Measurements from ENCODE around the gene POGLUT3.

POGLUT3 gene

DNA sequence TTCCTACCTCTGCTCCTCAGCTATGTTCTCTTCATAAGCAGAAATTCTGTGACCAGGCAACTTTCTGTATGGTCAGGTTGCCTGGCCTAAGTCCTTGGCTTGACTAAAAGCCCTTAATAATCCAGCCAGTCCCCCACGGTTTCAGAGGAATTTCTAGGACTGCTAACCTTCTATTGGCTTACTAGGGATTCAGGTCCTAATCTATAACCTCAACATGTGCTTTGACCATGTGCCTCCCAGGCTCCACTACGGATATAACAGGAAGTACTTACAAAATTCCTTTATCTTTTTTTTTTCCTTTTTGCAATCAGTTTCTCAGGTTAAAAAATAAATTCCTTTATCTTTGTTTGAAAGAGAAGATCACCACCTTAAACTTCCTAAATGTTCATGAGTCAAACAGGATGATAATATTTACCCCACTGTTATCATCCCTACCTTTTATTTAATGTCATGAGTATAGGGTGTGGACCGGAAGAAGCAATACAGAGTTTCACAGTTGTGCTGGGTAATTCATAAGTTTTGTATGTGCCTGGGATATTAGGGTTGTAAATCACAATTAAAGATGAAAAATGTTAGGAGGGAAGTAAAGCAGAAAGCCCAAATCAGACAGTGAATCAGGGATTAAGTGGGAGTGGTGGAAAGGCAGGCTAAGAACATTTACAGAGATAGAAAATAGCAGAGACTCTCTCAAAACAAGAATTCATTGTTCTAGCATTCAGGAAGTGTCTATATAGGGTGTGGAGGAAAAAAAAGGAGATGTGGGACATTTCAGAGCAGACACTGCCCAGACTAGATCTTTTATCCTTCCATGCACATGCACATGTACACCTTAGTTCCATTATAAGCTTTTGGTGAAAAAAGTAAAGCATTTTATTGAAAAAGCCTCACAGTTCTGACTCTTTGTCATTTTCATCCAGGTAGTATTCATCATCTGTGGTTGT is 10.7 kb upstream of the POGLUT3 start:
- DNase-seq (ENCODE audit: low read depth, low spot score) = no peak
- in situ Hi-C loops (cut with HindIII; ENCODE audit: low sequenced_read_pairs) = no loop called here
- TF ChIP-seq, protein P1, sequence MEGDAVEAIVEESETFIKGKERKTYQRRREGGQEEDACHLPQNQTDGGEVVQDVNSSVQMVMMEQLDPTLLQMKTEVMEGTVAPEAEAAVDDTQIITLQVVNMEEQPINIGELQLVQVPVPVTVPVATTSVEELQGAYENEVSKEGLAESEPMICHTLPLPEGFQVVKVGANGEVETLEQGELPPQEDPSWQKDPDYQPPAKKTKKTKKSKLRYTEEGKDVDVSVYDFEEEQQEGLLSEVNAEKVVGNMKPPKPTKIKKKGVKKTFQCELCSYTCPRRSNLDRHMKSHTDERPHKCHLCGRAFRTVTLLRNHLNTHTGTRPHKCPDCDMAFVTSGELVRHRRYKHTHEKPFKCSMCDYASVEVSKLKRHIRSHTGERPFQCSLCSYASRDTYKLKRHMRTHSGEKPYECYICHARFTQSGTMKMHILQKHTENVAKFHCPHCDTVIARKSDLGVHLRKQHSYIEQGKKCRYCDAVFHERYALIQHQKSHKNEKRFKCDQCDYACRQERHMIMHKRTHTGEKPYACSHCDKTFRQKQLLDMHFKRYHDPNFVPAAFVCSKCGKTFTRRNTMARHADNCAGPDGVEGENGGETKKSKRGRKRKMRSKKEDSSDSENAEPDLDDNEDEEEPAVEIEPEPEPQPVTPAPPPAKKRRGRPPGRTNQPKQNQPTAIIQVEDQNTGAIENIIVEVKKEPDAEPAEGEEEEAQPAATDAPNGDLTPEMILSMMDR (IDR thresholded peaks at IDR 0.05; ENCODE audit: low read depth, low read length) = no peak
- no peak overlapping the region for H3K4me3 ChIP-seq (ENCODE audit: low read depth, low read length)

DNA sequence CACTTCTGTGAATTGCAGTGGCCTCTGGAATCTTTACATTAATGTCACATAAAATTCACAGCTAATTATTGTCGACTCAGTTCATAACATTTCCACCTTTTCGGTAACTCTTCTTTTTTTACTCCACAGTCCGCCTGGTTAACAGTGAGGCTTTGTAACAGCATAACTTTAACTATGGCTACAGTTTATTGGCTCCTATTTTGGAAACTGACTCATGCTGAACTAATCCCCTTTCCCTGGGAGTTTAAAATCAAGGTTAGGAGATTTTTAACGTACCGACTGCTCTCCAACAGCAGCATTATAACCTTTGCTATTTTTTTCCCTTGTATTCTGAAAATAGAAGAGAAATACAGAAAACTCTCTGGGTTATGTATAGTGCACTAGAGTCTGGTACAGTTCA is 3.2 kb upstream of the POGLUT3 start:
- TF ChIP-seq, protein P1 (IDR thresholded peaks at IDR 0.05; ENCODE audit: low read depth, low read length) = no peak
- no peak overlapping the region for H3K4me3 ChIP-seq (ENCODE audit: low read depth, low read length)
- in situ Hi-C loops (cut with HindIII; ENCODE audit: low sequenced_read_pairs) = no loop called here
- no peak for DNase-seq (ENCODE audit: low read depth, low spot score)

DNA sequence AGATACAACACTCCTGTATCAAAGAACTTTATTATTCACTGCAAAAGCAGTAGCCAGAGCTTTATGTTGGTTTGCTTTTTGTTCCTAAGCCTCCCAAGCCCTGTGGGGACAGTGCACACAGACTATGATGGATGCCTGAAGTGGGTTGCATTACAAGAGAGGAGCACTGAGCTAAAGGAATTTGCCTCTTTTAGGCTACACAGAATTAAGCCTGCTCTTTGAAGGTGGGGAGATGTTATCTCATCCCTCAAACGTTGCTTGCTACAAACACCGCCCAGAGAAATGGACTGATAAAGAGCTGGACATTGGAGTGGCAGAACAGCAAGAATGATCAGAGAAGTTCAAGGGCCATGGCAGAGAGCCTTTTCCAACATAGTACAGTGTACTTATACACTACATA is 2.5 kb upstream of the POGLUT3 start:
- in situ Hi-C loops (cut with HindIII; ENCODE audit: low sequenced_read_pairs) = no loop called here
- no peak overlapping the region for H3K4me3 ChIP-seq (ENCODE audit: low read depth, low read length)
- no peak for DNase-seq (ENCODE audit: low read depth, low spot score)
- TF ChIP-seq, protein P1 (IDR thresholded peaks at IDR 0.05; ENCODE audit: low read depth, low read length) = no peak

DNA sequence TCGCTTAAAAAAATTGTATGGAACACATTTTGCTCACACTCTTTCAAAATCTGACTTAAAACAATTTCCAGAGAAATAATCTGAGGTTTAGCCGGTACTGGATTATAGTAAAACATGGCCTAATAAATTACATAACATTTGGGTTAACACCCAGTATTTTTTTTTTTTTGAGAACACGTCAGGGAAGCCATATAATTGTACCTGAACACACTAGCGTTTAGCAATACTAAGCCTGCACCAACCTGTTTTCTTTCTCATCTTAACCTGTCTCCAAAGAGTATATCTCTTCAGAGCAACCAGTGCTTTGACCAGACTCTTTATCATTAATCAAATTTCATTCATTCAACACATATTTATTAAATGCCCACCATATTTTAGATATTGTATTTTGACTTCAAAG is 2.0 kb upstream of the POGLUT3 start:
- TF ChIP-seq, protein P1 (IDR thresholded peaks at IDR 0.05; ENCODE audit: low read depth, low read length) = no peak
- no peak for DNase-seq (ENCODE audit: low read depth, low spot score)
- in situ Hi-C loops (cut with HindIII; ENCODE audit: low sequenced_read_pairs) = no loop called here
- H3K4me3 ChIP-seq (ENCODE audit: low read depth, low read length) = no peak overlapping the region

DNA sequence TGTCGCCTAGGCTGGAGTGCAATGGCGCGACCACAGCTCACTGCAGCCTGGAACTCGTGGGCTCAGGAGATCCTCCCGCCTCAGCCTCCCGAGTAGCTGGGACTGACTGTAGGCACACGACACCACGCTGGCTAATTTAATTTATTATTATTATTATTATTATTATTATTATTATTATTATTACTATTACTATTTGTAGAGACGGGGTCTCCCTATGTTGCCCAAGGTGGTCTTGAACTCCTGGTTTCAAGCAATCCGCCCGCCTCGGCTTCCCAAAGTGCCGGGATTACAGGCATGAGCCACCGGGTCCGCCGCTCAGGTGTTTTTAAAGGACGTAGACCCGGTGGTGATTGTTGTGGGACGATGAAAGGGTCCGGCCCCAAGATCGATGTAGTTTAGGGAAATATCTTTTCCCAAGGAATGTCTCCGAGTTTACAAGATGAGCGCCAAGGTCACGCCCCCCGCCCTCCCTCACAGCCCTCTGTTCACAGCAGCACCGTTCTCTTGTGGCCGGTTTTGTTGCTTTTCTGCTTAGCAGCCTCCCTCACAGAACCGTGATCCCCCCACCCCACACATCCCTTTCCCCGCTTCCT is 728 bp upstream of the POGLUT3 start:
- TF ChIP-seq, protein P1 (IDR thresholded peaks at IDR 0.05; ENCODE audit: low read depth, low read length) = no peak
- in situ Hi-C loops (cut with HindIII; ENCODE audit: low sequenced_read_pairs) = no loop called here
- peak overlapping the region; percentile 53 for H3K4me3 ChIP-seq (ENCODE audit: low read depth, low read length)
- DNase-seq (ENCODE audit: low read depth, low spot score) = no peak

DNA sequence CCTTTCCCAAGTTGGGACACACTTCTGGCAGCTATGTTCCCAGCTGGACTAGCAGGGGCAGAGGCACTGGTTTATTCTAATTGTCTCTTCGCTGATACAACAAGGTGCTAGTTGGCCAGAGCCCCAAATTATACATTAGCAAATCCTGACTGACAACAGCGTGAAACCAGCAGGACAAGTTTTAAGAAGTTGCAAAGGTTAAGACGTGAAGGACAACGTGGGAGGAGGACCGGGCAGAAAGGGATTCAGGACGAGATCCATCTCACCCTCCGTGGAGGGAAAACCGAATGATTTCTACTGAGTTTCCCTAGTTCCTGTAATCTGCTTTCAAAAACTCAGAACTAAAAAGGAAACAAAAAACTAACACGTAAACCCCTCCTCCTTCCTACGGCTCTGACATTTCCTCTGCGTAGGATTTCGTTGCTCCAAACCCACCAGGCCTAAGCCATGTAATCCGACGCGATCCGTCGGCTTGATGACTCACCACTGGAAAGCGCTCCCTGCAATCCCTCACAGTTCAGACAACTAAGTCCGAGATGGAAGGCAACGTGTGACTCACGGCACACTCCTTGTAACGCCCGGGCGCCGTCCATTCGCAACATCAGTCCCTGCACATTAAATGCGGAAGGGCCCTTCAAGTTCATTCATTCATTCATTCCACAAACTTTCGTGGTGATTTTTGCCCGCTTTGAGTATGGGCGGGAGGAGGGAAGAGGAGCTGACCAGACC is 703 bp downstream of the POGLUT3 start:
- peak overlapping the region; percentile 53 for H3K4me3 ChIP-seq (ENCODE audit: low read depth, low read length)
- TF ChIP-seq, protein P1 (IDR thresholded peaks at IDR 0.05; ENCODE audit: low read depth, low read length) = no peak
- peak; percentile 99 for DNase-seq (ENCODE audit: low read depth, low spot score)
- in situ Hi-C loops (cut with HindIII; ENCODE audit: low sequenced_read_pairs) = no loop called here
